GM18526 (cell line): ENCODE measurements around the gene MMGT1.

Experiments
- POLR2A ChIP-seq: IDR thresholded peaks from 3 replicates; pipeline ENCODE4 v1.6.1; 2011; ENCODE audit not compliant: insufficient read length; ENCODE audit errors: extremely low read depth

Gene MMGT1

DNA sequence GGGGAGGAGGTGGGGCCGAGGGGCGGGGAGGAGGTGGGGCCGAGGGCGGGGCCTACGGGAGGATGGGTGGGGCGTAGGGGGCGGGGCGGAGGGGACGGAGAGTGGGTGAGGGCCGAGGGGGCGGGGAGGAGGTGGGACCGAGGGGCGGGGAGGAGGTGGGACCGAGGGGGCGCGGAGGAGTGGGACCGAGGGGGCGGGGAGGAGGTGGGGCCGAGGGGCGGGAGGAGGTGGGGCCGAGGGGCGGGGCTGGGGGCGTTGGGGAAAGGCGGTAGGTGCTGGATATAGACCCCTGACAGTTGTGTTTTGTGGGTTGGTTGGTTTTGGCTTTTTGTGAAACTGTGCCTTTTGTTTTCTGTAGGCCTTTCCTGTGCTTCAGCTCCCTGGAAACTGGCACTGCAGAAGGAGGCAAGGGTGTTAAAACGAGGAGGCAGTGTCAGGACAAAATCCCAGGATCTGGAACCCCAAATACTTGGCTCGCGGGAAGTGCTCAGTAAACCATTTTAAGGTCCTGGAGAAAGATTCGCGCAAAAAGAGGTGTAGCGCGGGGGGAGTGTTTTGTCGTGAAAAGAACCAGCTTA lies 580 bp upstream of the MMGT1 start:
- no peak for TF ChIP-seq POLR2A

DNA sequence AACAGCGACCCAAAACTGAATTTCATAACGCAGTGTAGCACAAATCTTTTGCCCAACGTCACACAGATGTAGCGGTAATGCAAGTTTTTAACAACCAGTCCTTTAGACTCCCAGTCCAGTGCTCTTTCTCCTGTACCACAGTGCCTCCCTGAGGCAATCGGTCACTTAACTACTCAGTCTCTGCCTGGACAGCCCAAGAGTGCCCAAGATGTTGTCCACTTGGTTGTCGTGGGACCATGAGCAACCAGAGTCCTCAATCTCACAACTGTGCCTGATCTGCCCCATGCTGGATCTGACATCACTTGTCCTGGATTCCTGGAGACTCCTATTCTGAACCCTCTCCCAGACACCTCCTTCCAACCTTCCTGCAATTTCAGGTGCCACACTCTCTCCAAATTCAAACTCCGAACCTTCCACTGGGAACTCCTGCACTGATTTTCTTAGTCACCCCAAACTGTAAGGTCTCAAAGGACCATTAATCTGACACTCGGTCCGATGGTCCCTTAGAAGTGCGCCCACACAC lies 702 bp downstream of the MMGT1 start:
- no peak for TF ChIP-seq POLR2A

DNA sequence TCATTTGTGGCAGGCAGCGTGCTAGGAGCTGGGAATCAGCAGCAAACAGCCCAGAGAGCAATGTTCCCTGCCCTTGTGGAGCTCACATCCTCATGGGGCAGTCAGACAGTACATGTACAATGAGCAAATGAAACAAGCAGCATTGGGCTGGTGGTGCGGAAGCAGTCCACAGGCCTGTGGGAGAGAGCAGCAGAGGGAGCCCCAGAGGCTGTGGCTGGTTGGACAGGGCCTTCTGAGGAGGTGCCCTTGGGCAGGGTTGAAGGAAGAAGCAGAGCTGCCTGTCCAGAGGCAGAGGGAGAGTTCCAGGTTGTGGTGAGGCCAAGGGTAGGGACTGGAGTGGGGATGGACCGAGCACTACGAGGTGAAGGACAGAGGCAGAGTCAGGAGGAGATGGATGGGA lies 22.5 kb downstream of the MMGT1 start:
- no peak for TF ChIP-seq POLR2A

DNA sequence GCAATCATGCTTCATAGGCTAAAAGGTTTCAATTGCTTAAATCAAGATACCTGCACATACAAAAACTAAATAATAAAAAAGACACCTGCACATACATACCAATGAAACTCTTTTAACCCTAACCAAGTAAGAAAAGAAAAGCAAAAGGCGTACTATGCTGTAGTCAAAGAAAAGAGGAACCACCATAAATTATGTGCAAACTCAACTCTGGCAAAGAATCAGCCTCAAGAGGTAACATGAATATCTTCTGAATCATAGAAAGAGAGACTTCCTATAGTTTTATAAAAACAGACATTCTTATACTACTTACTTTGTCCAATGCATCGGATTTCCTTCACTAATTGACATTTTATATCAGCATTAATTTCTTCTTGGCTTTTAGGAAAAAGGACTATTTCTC lies 29.3 kb downstream of the MMGT1 start:
- no peak for TF ChIP-seq POLR2A

DNA sequence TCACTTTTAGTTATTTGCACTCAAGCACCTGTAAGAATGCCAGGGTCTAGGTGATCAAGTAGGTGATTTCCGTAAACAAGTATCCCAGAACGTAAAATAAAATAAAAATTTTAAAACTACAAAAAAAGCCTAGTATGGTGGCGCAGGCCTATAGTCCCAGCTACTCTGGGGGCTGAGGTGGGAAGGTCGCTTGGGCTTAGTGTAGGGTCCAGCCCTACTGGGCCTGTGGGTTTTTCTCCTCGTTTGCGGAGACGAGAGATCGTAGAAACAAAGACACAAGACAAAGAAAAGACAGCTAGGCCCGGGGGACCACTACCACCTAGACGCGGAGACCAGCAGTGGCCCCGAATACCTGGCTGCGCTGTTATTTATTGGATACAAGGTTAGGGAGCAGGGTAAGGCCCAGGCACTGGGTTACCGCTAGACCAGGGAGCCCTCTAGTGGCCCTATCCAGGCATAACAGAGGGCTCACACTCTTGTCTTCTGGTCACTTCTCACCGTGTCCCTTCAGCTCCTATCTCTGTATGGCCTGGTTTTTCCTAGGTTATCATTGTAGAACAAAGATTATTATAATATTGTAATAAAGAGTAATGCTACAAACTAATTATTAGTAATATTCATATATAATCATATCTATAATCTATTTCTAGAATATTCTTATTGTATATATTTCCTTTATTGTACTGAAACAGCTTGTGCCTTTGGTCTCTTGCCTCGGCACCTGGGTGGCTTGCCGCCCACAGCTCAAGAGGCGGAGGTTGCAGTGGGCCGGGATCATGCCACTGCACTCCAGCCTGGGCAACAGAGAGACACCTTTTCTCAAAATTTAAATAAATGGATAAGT lies 41.9 kb downstream of the MMGT1 start:
- no peak for TF ChIP-seq POLR2A

DNA sequence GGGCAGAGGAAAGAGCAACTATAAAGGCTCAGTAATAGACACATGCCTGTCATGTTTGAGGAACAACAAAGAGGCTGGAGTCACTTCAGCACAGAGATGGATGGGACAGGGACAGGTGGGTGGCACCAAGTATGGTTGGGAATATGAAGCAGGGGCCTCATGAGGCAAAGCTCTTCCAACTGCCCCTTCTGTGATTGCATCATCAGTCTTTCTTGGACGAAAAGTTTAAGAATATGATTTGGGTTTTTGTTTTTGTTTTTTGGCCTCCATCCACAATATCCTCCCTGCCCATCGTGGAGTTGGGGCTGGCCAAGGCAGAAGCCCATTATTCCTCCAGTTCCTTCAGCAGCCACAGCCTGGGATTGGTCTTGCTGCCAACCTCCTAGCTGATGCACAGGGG lies 45.9 kb downstream of the MMGT1 start:
- TF ChIP-seq POLR2A = no peak

DNA sequence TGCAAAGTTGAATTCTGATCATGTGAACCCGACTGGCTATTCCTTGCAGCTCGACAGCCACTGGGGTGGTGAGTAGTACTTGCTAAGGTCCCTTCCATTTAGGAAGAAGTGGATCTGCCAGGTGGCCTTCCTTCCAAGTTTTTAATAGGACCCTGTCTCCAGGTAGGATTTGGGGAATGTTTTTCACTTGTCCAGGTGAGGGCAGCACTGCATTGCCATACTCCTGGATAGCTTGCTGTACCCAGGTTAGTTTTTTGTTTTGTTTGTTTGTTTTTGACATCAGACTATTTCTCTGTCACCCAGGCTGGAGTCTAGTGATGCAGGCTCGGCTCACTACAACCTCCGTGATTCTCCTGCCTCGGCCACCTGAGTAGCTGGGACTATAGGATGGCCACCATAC lies 50.4 kb downstream of the MMGT1 start:
- TF ChIP-seq POLR2A = no peak

DNA sequence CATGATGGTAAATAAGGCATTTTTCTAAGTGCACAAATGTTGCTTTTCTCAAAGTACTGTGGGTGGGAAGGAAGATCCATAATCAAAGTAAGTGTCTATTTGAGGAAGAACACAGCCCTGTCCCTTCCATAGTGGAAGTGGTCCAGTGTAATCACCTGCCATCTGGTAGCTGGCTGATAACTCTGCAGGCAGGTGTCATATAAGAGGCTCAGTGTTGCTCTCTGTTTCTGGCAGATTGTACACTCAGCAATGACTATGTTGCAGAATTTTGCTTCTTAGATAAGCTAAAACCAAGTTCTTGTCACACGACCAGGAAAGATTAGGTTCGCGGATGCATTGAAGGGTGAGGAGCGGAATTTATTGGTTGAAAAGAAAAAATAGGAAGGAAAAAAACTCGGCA lies 59.4 kb downstream of the MMGT1 start:
- TF ChIP-seq POLR2A = no peak
